HG03139 (cell line): ENCODE data around the gene THSD4.

Experiments used
- ATAC-seq: cut with Tn5 transposase; IDR thresholded peaks from one replicate; pipeline ENCODE4 v1.9.1; 2021; ENCODE audit not compliant: unreplicated experiment

The THSD4 gene

GRCh38 chr15:71760852-71761251 lies 645.6 kb downstream of the THSD4 start:
- no peak for ATAC-seq

- ATAC-seq, result no peak
These were observed 646.4 kb downstream of the THSD4 start for GRCh38 chr15:71761649-71762048.

- no peak for ATAC-seq
These were observed 652.9 kb downstream of the THSD4 start for GRCh38 chr15:71768184-71768583.

- no peak for ATAC-seq
These were observed 658.1 kb downstream of the THSD4 start for GRCh38 chr15:71773206-71773859.

- no peak for ATAC-seq
These were observed 660.6 kb downstream of the THSD4 start for GRCh38 chr15:71775856-71776255.

GRCh38 chr15:71776304-71776703 lies 661.0 kb downstream of the THSD4 start:
- no peak for ATAC-seq

GRCh38 chr15:71777216-71777943 lies 662.1 kb downstream of the THSD4 start:
- no peak for ATAC-seq

- ATAC-seq, result no peak
These were observed 664.0 kb downstream of the THSD4 start for GRCh38 chr15:71779073-71779797.

GRCh38 chr15:71780115-71780976 lies 665.1 kb downstream of the THSD4 start:
- no peak for ATAC-seq

GRCh38 chr15:71781179-71781964 lies 666.1 kb downstream of the THSD4 start:
- no peak for ATAC-seq

- no peak for ATAC-seq
These were observed 666.6 kb downstream of the THSD4 start for GRCh38 chr15:71781965-71782265.

- ATAC-seq, result no peak
These were observed 667.3 kb downstream of the THSD4 start for GRCh38 chr15:71782422-71783165.

GRCh38 chr15:71784719-71785118 lies 669.4 kb downstream of the THSD4 start:
- no peak for ATAC-seq

- no peak for ATAC-seq
These were observed 670.7 kb downstream of the THSD4 start for GRCh38 chr15:71785996-71786395.

GRCh38 chr15:71786673-71787072 lies 671.4 kb downstream of the THSD4 start:
- no peak for ATAC-seq

- no peak for ATAC-seq
These were observed 673.6 kb downstream of the THSD4 start for GRCh38 chr15:71788646-71789579.

- no peak for ATAC-seq
These were observed 674.3 kb downstream of the THSD4 start for GRCh38 chr15:71789616-71790015.

GRCh38 chr15:71790081-71790480 lies 674.8 kb downstream of the THSD4 start:
- no peak for ATAC-seq

GRCh38 chr15:71791975-71792374 lies 676.7 kb downstream of the THSD4 start:
- no peak for ATAC-seq
